ENCODE results near the gene ASXL1. TPM values are rescaled to one million over a fixed set of nuclear protein-coding genes. Genes with fewer than 3 reads are reported as not detected.
"Not testable (repeated sequence)": the region's sequence is repeated elsewhere in the genome, so short reads cannot be mapped to it uniquely, and the experiment has no call there.

Gene ASXL1
- total RNA-seq, 1 experiment from 2014 or later = 38.8 TPM

GRCh38 chr20:32464401-32465091, 106.4 kb downstream of the ASXL1 start:
- DNase-seq (ENCODE audit: low read depth) = no peak

- peak; percentile 70 for DNase-seq (ENCODE audit: low read depth)
Measured at GRCh38 chr20:32465092-32465900, 107.2 kb downstream of the ASXL1 start.

- not testable (repeated sequence) for DNase-seq (ENCODE audit: low read depth)
Measured at GRCh38 chr20:32465901-32466675, 108.0 kb downstream of the ASXL1 start.

GRCh38 chr20:32466739-32467505, 108.8 kb downstream of the ASXL1 start:
- DNase-seq (ENCODE audit: low read depth) = no peak

GRCh38 chr20:32467506-32468312, 109.6 kb downstream of the ASXL1 start:
- DNase-seq (ENCODE audit: low read depth) = no peak

GRCh38 chr20:32468313-32468640, 110.1 kb downstream of the ASXL1 start:
- no peak for DNase-seq (ENCODE audit: low read depth)

- no peak for DNase-seq (ENCODE audit: low read depth)
Measured at GRCh38 chr20:32468860-32469259, 110.7 kb downstream of the ASXL1 start.

GRCh38 chr20:32470025-32470861, 112.1 kb downstream of the ASXL1 start:
- DNase-seq (ENCODE audit: low read depth) = peak; percentile 98

GRCh38 chr20:32470940-32471339, 112.8 kb downstream of the ASXL1 start:
- DNase-seq (ENCODE audit: low read depth) = no peak

- no peak for DNase-seq (ENCODE audit: low read depth)
Measured at GRCh38 chr20:32472581-32473207, 114.6 kb downstream of the ASXL1 start.

- no peak for DNase-seq (ENCODE audit: low read depth)
Measured at GRCh38 chr20:32473231-32474008, 115.3 kb downstream of the ASXL1 start.

- no peak for DNase-seq (ENCODE audit: low read depth)
Measured at GRCh38 chr20:32474009-32474716, 116.0 kb downstream of the ASXL1 start.

- DNase-seq (ENCODE audit: low read depth) = no peak
Measured at GRCh38 chr20:32474717-32474966, 116.5 kb downstream of the ASXL1 start.

- peak; percentile 97 for DNase-seq (ENCODE audit: low read depth)
Measured at GRCh38 chr20:32474967-32475811, 117.1 kb downstream of the ASXL1 start.

GRCh38 chr20:32476684-32477593, 118.8 kb downstream of the ASXL1 start:
- no peak for DNase-seq (ENCODE audit: low read depth)
